CD4-positive, alpha-beta T cell treated with Interleukin-4 for 4 hours (primary cell): ENCODE measurements around the gene DAB2.

ENCODE experiments used
- DNase-seq: peaks from one replicate; pipeline ENCODE4 v3.0.0-alpha.2; 2020

DAB2 gene

GRCh38 chr5:39331861-39332381, 92.9 kb downstream of the DAB2 start:
- no peak for DNase-seq

GRCh38 chr5:39328731-39329130, 96.0 kb downstream of the DAB2 start:
- no peak for DNase-seq

GRCh38 chr5:39323542-39323941, 101.2 kb downstream of the DAB2 start:
- DNase-seq = no peak
